ENCODE measurements around the gene SUMO3. TPM values are rescaled to one million over a fixed set of nuclear protein-coding genes. Genes with fewer than 3 reads are reported as not detected.

The SUMO3 gene
- total RNA-seq, 1 experiment from 2014 or later = 82.9 TPM

DNA sequence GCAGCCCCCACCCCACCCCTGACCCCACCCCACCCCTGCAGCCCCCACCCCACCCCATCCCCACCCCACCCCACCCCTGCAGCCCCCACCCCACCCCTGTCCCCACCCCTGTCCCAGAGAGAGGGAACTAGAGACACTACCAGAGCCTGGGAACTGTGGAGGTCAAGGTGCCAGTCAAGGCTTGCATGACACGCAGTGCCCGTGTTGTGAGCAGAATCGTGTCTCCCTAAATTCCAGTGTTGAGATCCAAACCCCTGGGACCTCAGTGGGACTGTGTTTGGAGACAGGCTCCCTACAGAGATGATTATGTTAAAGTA is 18.4 kb upstream of the SUMO3 start:
- no peaks in the 10 kb centered on the region for H3K27me3 Mint-ChIP-seq (ENCODE audit: low read depth)
- Histone ChIP-seq H4K20me1 (ENCODE audit: control insufficient read depth, insufficient read depth, insufficient read length) (no peaks in the 10 kb centered on the region), H3T11ph (ENCODE audit: low read length) (no peak overlapping the region), H4K8ac (replicated peaks; ENCODE audit: insufficient read length, low read depth, low read length) (no peak overlapping the region), H2BK15ac (ENCODE audit: low read depth, low read length) (no peak overlapping the region), H2AK5ac (ENCODE audit: insufficient read length, low read length) (no peak overlapping the region), H3K27ac (ENCODE audit: insufficient read length, low read depth, low read length) (no peak overlapping the region), H2BK5ac (ENCODE audit: insufficient read length, low read length) (no peak overlapping the region), H3K4ac (ENCODE audit: low read depth, low read length) (no peak overlapping the region), H3K23me2 (ENCODE audit: insufficient read length, low read depth, low read length, poor library complexity, severe bottlenecking) (no peaks in the 10 kb centered on the region), H3K9me3 (ENCODE audit: control insufficient read depth, low read depth, low read length) (no peaks in the 10 kb centered on the region), H2AFZ (ENCODE audit: low read length) (no peak overlapping the region), H2BK12ac (ENCODE audit: insufficient read length, low read depth, low read length) (no peak overlapping the region), H3K79me1 (ENCODE audit: insufficient read depth, low read depth, low read length, poor library complexity, severe bottlenecking) (no peaks in the 10 kb centered on the region), H4K91ac (ENCODE audit: insufficient read length, low read depth, low read length) (no peak overlapping the region), H3K56ac (ENCODE audit: insufficient read length, low read depth, low read length) (no peak overlapping the region), H3K14ac (ENCODE audit: insufficient read depth, low read length) (no peak overlapping the region; the same call in 1 of the 2 replicates), H3K79me2 (ENCODE audit: insufficient read depth, low read length) (no peaks in the 10 kb centered on the region), H3K9ac (ENCODE audit: extremely low read depth, insufficient read length, low read length) (no peak overlapping the region), H4K5ac (ENCODE audit: insufficient read length, low read depth, low read length) (no peak overlapping the region), H3K4me2 (ENCODE audit: insufficient read depth, insufficient read length, low read length) (no peak overlapping the region), H2BK20ac (ENCODE audit: low read depth, low read length, poor library complexity, severe bottlenecking) (no peak overlapping the region), H3K23ac (ENCODE audit: insufficient read length, low read depth, low read length) (no peak overlapping the region), H3K4me1 (ENCODE audit: insufficient read depth, low read length) (no peaks in the 10 kb centered on the region), H3K27me3 (ENCODE audit: insufficient read depth, low read length) (no peaks in the 10 kb centered on the region), H3K18ac (ENCODE audit: insufficient read length, low read depth, low read length) (no peak overlapping the region), H2BK120ac (ENCODE audit: low read depth, low read length, poor library complexity, severe bottlenecking) (no peak overlapping the region)
- DNase-seq = no peak
- no peaks in the 10 kb centered on the region for H3K9me3 Mint-ChIP-seq
- H3K4me3 Mint-ChIP-seq = no peak overlapping the region
- no peaks in the 10 kb centered on the region for H3K36me3 Mint-ChIP-seq (ENCODE audit: insufficient read depth in 1 of 3, low read depth in 3 of 3)
- TF ChIP-seq CTCF (conservative IDR thresholded peaks at IDR 0.05) = no peak
- no CpG with 5 or more reads among the region's 3 CpGs for WGBS (ENCODE audit: extremely low coverage, insufficient read length, low lambda C conversion rate)
- H3K4me1 Mint-ChIP-seq = peaks cover 3 to 9% of the 10 kb centered on the region in 2 experiments; a peak in 2 of 4 replicates
- no peak overlapping the region for H3K27ac Mint-ChIP-seq
